GM12878 (cell line): Measurements from ENCODE around the gene GSTM5. TPM values are rescaled to one million over a fixed set of nuclear protein-coding genes. Genes with fewer than 3 reads are reported as not detected.
A peak's percentile ranks its signal among the peaks of the same experiment; 100 is the strongest.

ENCODE experiments used
- ATAC-seq: fragments of 200-7000 bp; cut with Tn5 transposase; 3 replicates; pipeline ENCODE4 v1.9.1; 2020; ENCODE audit warnings: mild to moderate bottlenecking, moderate library complexity
- BruUV-seq: library from RNA; stranded (reverse); fragments of 400-500 nt; replicated peaks from 2 replicates; lab custom pipeline; 2021; lab: Mats Ljungman, UMichigan
- CTCF ChIA-PET: fragments of 300-600 bp; sonication (Branson Sonifier 250); formaldehyde crosslinking; extraction: SDS; loops from one replicate; lab custom pipeline; 2021; ENCODE audit warnings: inconsistent platforms; lab: Yijun Ruan, JAX
- POLR2A ChIA-PET: fragments of 350-600 bp; formaldehyde crosslinking; extraction: SDS; loops from one replicate; lab custom pipeline; 2021; ENCODE audit warnings: inconsistent platforms; lab: Charles Lee
- RAD21 ChIA-PET: fragments of 300-600 bp; sonication (Branson Sonifier 250); formaldehyde crosslinking; loops from one replicate; lab custom pipeline; 2023; ENCODE audit warnings: antibody characterized with exemption; ENCODE audit not compliant: unreplicated experiment; lab: Charles Lee
- SMC1A ChIA-PET: fragments of 300-600 bp; sonication (Branson Sonifier 250); formaldehyde crosslinking; loops from one replicate; lab custom pipeline; 2023; ENCODE audit not compliant: unreplicated experiment, uncharacterized antibody; lab: Charles Lee
- DNase-seq: peaks from one replicate; pipeline ENCODE4 v3.0.0-alpha.2; 2011; ENCODE audit warnings: low read depth, low spot score
- FAIRE-seq: peaks from 3 replicates; lab custom pipeline; 2011; peaks lifted over from hg19 to GRCh38; lab: Jason Lieb, UNC
- H2AFZ ChIP-seq: 2 replicates; pipeline ENCODE4 v1.6.0; 2011; ENCODE audit warnings: low read depth, low read length, control low read depth; ENCODE audit not compliant: control insufficient read depth
- H3K27ac ChIP-seq: 2 replicates; pipeline ENCODE4 v1.5.1; 2011; ENCODE audit warnings: control low read depth; ENCODE audit not compliant: control insufficient read depth, insufficient read depth
- H3K27me3 ChIP-seq, 2 experiments: replicated peaks in 1 of 2; 2 replicates each; pipeline versions ENCODE4 v1.6.0 to v1.6.1; 2011; ENCODE audit warnings: low read length in 1 of 2; ENCODE audit not compliant: control insufficient read depth in 2 of 2, insufficient read depth in 2 of 2
- H3K36me3 ChIP-seq, 2 experiments: 2 replicates each; pipeline ENCODE4 v1.5.1; 2011; ENCODE audit warnings: low read length in 1 of 2; ENCODE audit not compliant: control insufficient read depth in 2 of 2, insufficient read depth in 2 of 2
- H3K4me1 ChIP-seq: 2 replicates; pipeline ENCODE4 v1.6.1; 2011; ENCODE audit warnings: mild to moderate bottlenecking, low read length, moderate library complexity, mixed read lengths; ENCODE audit not compliant: control insufficient read depth, insufficient read depth
- H3K4me2 ChIP-seq: 2 replicates; pipeline ENCODE4 v1.6.0; 2011; ENCODE audit warnings: control low read depth; ENCODE audit not compliant: control insufficient read depth, insufficient read depth
- H3K4me3 ChIP-seq: fragments of 200-600 bp; sonication (generic); 2 replicates; pipeline ENCODE4 v1.5.1; 2016
- H3K79me2 ChIP-seq: 2 replicates; pipeline ENCODE4 v1.6.0; 2011; ENCODE audit warnings: low read length; ENCODE audit not compliant: control insufficient read depth, insufficient read depth
- H3K9ac ChIP-seq: 2 replicates; pipeline ENCODE4 v1.8.0; 2011; ENCODE audit warnings: low read length, control low read depth, mixed read lengths; ENCODE audit not compliant: control insufficient read depth, insufficient read depth
- H3K9me3 ChIP-seq: replicated peaks from 3 replicates; pipeline ENCODE4 v1.5.1; 2011; ENCODE audit warnings: mild to moderate bottlenecking, low read length; ENCODE audit not compliant: control insufficient read depth, insufficient read depth
- H4K20me1 ChIP-seq: 2 replicates; pipeline ENCODE4 v1.6.0; 2011; ENCODE audit not compliant: control insufficient read depth, insufficient read depth
- IRF5 ChIP-seq: fragments of 450-650 bp; IDR thresholded peaks from 2 replicates; pipeline ENCODE4 v1.6.1; 2017; ENCODE audit warnings: borderline replicate concordance
- JUND ChIP-seq: IDR thresholded peaks from 2 replicates; pipeline ENCODE4 v1.6.1; 2012; ENCODE audit warnings: low read depth, mild to moderate bottlenecking, low read length, improper control_type of control experiment, moderate library complexity
- KDM1A ChIP-seq: fragments of 200-600 bp; sonication (generic); IDR thresholded peaks from 2 replicates; pipeline ENCODE4 v1.6.1; 2016; ENCODE audit warnings: borderline replicate concordance
- PKNOX1 ChIP-seq: fragments of 450-650 bp; IDR thresholded peaks from 2 replicates; pipeline ENCODE4 v1.6.1; 2016; ENCODE audit warnings: mild to moderate bottlenecking
- POLR2A ChIP-seq: IDR thresholded peaks from 2 replicates; pipeline ENCODE4 v1.6.1; 2011; ENCODE audit warnings: low read depth, mild to moderate bottlenecking, low read length
- PRDM15 ChIP-seq: fragments of 450-650 bp; formaldehyde crosslinking; IDR thresholded peaks from 2 replicates; pipeline ENCODE4 v1.4.0; 2020; ENCODE audit warnings: mild to moderate bottlenecking, moderate library complexity
- RCOR1 ChIP-seq: conservative IDR thresholded peaks from 2 replicates; pipeline ENCODE4 v1.6.1; 2012; ENCODE audit warnings: low read depth, low read length, improper control_type of control experiment
- SIN3A ChIP-seq: IDR thresholded peaks from 2 replicates; pipeline ENCODE4 v1.6.1; 2012; ENCODE audit warnings: low read depth, low read length, improper control_type of control experiment
- WGBS: methylation state at CpG from one replicate; pipeline ENCODE4 v1.1.6; 2016; ENCODE audit warnings: low lambda C conversion rate; ENCODE audit not compliant: insufficient replicate concordance, insufficient coverage; ENCODE audit errors: missing lambda C conversion rate; 5-methylcytosine and 5-hydroxymethylcytosine counted together
- in situ Hi-C: fragments of 300-500 bp; cut with MboI; formaldehyde crosslinking; loops from 9 replicates; pipeline ENCODE4 v1.14.3; 2018; ENCODE audit warnings: mixed read lengths
- intact Hi-C: fragments of 100-400 bp; cut with micrococcal nuclease; formaldehyde crosslinking; loops from one replicate; pipeline ENCODE4 v1.14.2; 2022; ENCODE audit not compliant: unreplicated experiment
- polyA plus RNA-seq, 11 experiments: library from polyadenylated mRNA; depleted of rRNA in 4 of 11; unstranded in 6 of 11; stranded (reverse) in 5 of 11; fragments of >200 nt; fragmentation: Nextera tagmentation in 4 of 11; fragmentation: Illumina TruSeq in 1 of 11; extraction: Ambion mirVana in 4 of 11; extraction: Trizol in 1 of 11; gene quantifications; 1 replicate in 1 of 11; 2 replicates in 10 of 11; pipeline versions ENCODE4 v1.2.1 to v1.2.3, GENCODE V29; 2011 to 2016; ENCODE audit warnings: inconsistent platforms in 2 of 11, missing spikeins in 2 of 11, low read depth in 1 of 11
- total RNA-seq, 4 experiments: library from RNA; depleted of rRNA in 3 of 4; stranded (reverse); fragments of >200 nt in 3 of 4; fragmentation: Illumina TruSeq in 1 of 4; extraction: Trizol in 1 of 4; gene quantifications; 2 replicates each; pipeline versions ENCODE4 v1.2.1 to v1.2.3, GENCODE V29; 2013 to 2021

Gene GSTM5
- total and polyA plus RNA-seq, 10 of the 15 experiments (the other 5 are each of a cell fraction or from before 2014, with no cell fraction given): 0.10 to 0.37 (median 0.26) TPM; not detected in 1

- H3K27ac ChIP-seq: no peak within 1 kb of the TSS
- TF ChIP-seq POLR2A (0 out of 2 replicates have a peak, but pooled peaks have one; percentile 21), RCOR1 (no peak)
- TF ChIP-seq, all 136 proteins: peak for 1
- H3K27me3 ChIP-seq: no peaks in the 10 kb centered on the region
- ChIA-PET RAD21 (interaction anchor here (0.9 to 1.0 kb wide), 2 partner anchors 15 to 106 kb away, joined by 3 read pairs; no protein-coding TSS in a partner anchor), SMC1A (no interaction called here), POLR2A (no interaction called here), CTCF (interaction anchor here (0.6 to 1.8 kb wide), 5 partner anchors 9 to 317 kb away, joined by 3 to 6 read pairs (median 4); partner anchors contain the start of gene AHCYL1)
- H3K4me1 ChIP-seq: peaks cover 10% of the 10 kb centered on the region
- FAIRE-seq (no peak), ATAC-seq (peak; percentile 100), DNase-seq (peak; percentile 41)
- no TSS peak for BruUV-seq
- H3K9me3 ChIP-seq: no peaks in the 10 kb centered on the region
- peak within 1 kb of the TSS; percentile 87 for H3K4me2 ChIP-seq
- peak within 1 kb of the TSS; percentile 63 for H3K4me3 ChIP-seq
- 21% methylated on average over 22 of the region's 22 CpGs for WGBS
- peak within 1 kb of the TSS; percentile 4; the same call in 1 of the 2 replicates for H3K9ac ChIP-seq
- intact Hi-C loops: no loop called here
- H2AFZ ChIP-seq: peak within 1 kb of the TSS; percentile 29
- no peaks in the 10 kb centered on the region for H3K79me2 ChIP-seq
- in situ Hi-C loops: no loop called here
- no peaks in the 10 kb centered on the region for H3K36me3 ChIP-seq
- H4K20me1 ChIP-seq: no peaks in the 10 kb centered on the region
These were observed 44.5 kb upstream of the GSTM5 start, which contains the start of gene GSTM2 for GRCh38 chr1:109667452-109668122. Gene GSTM2, plus strand, starts transcription at chr1:109668057. Its CDS starts 59 bp downstream, at chr1:109668116.

- ATAC-seq (no peak; the same call in 2 of the 3 replicates), DNase-seq (no peak), FAIRE-seq (no peak)
- ChIA-PET CTCF (interaction anchor here (0.6 to 1.8 kb wide), 3 partner anchors 10 to 28 kb away, joined by 4 to 6 read pairs (median 4); no protein-coding TSS in a partner anchor), SMC1A (interaction anchor here (1.1 kb wide), 1 partner anchor 317 kb away, joined by 3 read pairs; the partner anchor contains the start of gene AHCYL1), POLR2A (no interaction called here), RAD21 (interaction anchor here (0.9 to 1.0 kb wide), 2 partner anchors 15 to 106 kb away, joined by 3 read pairs; no protein-coding TSS in a partner anchor)
- no peaks in the 10 kb centered on the region for H3K27me3 ChIP-seq
- H3K79me2 ChIP-seq: no peaks in the 10 kb centered on the region
- peak overlapping the region; percentile 63 for H3K4me3 ChIP-seq
- H4K20me1 ChIP-seq: no peaks in the 10 kb centered on the region
- BruUV-seq: no TSS peak
- H3K9ac ChIP-seq: peak overlapping the region; percentile 4; the same call in 1 of the 2 replicates
- in situ Hi-C loops (no loop called here), intact Hi-C loops (no loop called here)
- no peaks in the 10 kb centered on the region for H3K36me3 ChIP-seq
- H3K4me2 ChIP-seq: peak overlapping the region; percentile 87
- no peak overlapping the region for H3K27ac ChIP-seq
- WGBS: 13% methylated on average over 24 of the region's 26 CpGs
- peaks cover 10% of the 10 kb centered on the region for H3K4me1 ChIP-seq
- H3K9me3 ChIP-seq: no peaks in the 10 kb centered on the region
- H2AFZ ChIP-seq: peak overlapping the region; percentile 29
- TF ChIP-seq PRDM15 (no peak), PKNOX1 (no peak), IRF5 (no peak), JUND (no peak), KDM1A (no peak), SIN3A (no peak)
These were observed 43.8 kb upstream of the GSTM5 start for GRCh38 chr1:109668123-109668775.
